Activated CD8-positive, alpha-beta memory T cell treated with anti-CD3 and anti-CD28 coated beads, Interleukin-2, amount 50 U/mL, for 4 hours (primary cell): ENCODE results near the gene FRMPD3.

Source experiments
- DNase-seq: peaks from one replicate; pipeline ENCODE4 v3.0.0-alpha.2; 2020

FRMPD3 gene

DNA sequence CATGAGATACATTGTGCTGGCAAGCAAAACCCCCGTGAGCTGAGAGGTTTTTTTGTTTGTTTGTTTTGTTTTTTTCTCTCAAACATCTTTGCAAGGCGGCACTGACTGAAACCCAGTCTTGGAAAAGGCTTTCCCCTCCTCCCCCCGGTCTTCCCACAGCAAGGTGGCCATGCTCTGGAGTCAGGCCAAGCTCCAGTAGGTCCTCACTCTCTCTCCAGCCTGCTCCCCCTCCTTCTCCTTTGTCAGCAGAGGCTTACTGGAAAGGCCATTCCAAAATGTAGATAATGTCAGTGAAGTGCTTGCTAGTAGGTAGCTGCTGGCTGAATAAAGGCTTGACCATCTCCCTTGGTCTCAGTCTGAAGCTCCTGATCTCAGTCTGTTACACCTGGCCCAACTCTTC, 32.6 kb downstream of the FRMPD3 start:
- no peak for DNase-seq

DNA sequence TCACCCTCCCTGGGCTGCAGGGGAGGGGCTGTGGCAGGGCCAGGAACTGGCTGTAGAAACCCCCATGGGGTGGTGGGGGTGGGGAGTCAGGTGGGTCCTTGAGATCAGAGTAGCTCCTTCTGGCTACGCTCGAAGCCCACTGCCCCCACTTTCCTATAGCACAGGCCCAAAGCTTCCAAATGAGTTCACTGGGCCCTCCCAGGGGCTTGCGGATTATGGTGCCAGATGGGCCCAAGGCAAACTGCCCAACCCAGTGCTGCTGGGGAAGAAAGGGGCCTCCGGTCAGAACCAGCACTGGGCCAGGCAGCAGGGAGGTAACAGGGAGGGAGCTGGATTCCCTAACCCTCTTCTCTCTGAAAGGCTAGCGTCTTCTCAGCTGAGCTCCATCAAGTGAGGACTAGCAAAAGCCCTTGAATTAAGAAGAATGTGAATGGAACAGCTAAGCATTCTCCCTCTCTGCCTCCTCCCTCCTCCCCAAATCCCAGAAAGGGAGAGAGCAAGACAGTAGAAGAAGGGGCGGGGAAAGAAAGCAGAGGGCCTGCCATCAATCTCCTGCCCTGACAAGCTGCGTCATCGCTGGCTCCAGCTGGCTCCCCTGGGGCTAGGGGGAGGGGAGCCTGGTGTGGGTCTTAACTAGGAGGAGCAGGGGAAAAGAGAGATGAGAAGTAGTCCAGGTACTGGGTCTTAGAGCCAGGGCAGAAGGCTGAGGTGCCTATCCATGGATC, 34.7 kb downstream of the FRMPD3 start:
- DNase-seq: no peak

DNA sequence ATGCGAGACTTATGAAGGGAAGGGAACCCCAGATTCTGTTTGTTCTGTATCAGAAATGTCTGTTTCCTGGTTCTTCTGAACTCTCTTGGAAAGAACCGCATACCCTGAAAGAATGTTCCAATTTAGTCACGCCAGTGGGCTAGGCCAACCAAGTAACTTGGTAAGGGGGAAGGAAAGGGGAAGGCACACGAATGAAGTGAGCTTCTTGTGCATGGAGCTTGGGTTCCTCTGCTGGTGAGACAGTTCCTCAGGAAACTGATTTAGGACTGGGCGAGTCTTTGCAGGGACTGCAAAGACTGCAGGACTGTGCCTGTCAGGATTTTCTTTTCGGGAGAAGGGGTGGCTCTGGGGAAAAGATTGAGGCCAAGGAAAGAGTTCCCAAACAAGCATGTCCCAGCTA, 35.6 kb downstream of the FRMPD3 start:
- DNase-seq: no peak

DNA sequence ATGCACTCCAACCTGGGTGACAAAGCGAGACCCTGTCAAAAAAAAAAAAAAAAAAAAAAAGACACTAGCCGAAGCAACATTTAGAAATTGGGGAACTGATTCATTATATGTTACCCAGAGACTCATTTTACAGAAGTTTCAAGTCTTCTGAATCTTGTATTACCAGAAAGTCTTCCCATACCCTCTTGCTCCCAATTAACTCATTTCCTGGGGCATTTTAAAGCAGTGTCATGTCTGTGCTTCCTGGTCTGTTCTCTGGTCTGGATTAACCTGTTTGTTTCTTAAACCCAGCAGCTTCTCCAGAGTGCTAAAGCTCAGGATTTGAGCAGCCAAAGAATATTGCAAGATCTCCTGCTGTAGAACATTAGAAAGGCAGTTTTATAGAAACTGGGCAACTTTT, 43.7 kb downstream of the FRMPD3 start:
- no peak for DNase-seq

DNA sequence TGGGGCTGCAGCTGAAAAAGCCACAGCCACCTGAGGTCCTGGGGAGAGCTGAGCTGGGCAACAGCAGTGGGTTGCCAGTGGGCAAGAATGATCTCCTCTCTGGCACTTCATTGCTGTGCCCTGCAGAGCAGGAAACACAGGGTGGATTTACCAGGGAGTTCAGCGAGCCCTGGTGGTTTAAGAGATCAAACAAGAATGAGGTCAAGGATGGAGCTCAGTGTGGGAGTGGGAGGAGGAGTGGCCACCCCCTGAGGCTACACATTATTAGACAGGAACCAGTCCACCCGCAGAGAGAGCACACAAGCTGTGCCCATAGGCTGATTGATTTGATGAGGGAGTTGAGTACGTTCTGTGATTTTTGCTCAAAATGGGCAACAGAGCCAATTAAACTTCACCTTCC, 47.3 kb downstream of the FRMPD3 start:
- no peak for DNase-seq
